T-helper 1 cell treated with Interleukin-12 subunit alpha and Interleukin-12 subunit beta and Interleukin-4 antibody, amounts not matched to agents 30 ng/mL and 1 ng/mL, for 36 hours (primary cell): ENCODE data around the gene NRL. TPM values are rescaled to one million over a fixed set of nuclear protein-coding genes. Genes with fewer than 3 reads are reported as not detected.

ENCODE experiments used
- intact Hi-C: fragments of 100-400 bp; cut with micrococcal nuclease; formaldehyde crosslinking; loops from one replicate; pipeline ENCODE4 v1.15.1; 2024
- total RNA-seq: library from RNA; stranded (reverse); gene quantifications from 2 replicates; pipeline ENCODE4 v1.2.3, GENCODE V29; 2022

The NRL gene
- total RNA-seq, 1 donor from 2014 or later, result 2.5 TPM

DNA sequence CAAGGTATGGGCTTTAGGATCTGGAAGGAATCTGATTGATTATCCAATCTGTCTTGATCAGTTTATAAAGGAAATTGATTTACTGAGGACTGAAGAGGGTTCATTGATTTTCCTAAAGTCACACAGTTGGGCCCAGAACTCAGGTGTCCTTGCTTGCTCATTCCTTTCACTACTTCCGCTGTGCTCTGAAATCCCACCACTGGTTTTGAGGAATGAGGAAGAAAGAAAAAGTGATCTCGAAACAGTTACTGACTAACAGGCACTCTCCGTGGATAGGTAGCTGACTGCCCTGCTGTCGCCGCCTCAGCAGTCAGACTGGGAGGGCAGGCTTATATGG, 15.6 kb upstream of the NRL start, which contains the start of gene FITM1:
FITM1 (plus strand) TSS at position 280 of the 337 bp plus-strand sequence. CDS start 905 bp downstream, outside the sequence.
- intact Hi-C loops, result no loop called here

DNA sequence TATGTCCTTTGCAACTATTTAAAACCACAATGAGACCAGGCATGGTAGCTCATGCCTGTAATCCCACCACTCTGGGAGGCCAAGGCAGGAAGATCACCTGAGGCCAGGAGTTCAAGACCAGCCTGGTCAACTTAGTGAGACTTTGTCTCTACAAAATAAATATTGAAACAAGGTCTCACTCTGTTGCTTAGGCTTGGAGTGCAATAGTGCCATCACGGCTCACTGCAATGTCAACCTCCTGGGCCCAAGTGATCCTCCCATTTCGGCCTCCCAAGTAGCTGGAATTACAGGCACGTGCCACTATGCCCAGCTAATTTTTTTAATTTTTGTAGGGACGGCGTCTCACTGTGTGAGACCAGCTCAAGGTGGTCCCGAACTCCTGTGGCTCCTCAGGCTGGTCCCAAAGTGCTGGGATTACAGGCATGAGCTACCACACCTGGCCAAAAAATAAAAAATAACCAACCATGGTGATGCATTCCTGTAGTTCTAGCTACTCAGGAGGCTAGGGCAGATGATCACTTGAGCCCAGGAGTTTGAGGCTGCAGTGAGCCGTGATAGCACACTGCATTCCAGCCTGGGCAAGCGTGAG, 14.8 kb upstream of the NRL start:
- intact Hi-C loops, result no loop called here

DNA sequence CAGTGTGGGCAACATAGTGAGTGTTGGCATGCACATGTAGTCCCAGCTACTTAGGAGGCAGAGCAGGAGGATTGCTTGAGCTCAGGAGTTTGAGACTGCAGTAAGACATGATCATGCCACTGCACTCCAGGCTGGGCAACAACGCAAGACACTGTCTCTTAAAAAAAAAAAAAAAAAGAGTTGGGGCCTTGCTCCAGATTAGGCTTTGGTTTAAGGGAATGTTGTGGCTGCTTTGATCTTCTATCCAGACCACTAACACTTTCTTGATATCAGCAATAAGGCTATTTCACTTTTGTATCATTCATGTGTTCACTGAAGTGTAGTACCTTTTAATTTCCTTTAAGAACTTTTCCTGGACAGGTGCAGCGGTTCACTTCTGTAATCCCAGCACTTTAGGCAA, 12.9 kb upstream of the NRL start:
- intact Hi-C loops, result no loop called here

DNA sequence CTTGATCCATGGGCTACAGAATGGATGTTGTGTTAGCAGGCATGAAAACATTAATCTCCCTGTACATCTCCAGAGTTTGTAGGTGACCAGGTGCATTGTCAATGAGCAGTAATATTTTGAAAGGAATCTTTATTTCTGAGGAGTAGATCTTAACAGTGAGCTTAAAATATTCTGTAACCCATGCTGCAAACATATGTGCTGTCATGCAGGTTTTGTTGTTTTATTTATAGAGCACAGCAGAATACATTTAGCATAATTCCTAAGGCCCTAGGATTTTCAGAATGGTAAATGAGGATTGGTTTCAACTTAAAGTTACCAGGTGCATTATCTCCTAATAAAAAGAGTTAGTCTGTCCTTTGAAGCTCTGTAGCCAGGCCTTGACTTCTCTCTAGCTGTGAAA, 12.2 kb upstream of the NRL start:
- intact Hi-C loops, result no loop called here

DNA sequence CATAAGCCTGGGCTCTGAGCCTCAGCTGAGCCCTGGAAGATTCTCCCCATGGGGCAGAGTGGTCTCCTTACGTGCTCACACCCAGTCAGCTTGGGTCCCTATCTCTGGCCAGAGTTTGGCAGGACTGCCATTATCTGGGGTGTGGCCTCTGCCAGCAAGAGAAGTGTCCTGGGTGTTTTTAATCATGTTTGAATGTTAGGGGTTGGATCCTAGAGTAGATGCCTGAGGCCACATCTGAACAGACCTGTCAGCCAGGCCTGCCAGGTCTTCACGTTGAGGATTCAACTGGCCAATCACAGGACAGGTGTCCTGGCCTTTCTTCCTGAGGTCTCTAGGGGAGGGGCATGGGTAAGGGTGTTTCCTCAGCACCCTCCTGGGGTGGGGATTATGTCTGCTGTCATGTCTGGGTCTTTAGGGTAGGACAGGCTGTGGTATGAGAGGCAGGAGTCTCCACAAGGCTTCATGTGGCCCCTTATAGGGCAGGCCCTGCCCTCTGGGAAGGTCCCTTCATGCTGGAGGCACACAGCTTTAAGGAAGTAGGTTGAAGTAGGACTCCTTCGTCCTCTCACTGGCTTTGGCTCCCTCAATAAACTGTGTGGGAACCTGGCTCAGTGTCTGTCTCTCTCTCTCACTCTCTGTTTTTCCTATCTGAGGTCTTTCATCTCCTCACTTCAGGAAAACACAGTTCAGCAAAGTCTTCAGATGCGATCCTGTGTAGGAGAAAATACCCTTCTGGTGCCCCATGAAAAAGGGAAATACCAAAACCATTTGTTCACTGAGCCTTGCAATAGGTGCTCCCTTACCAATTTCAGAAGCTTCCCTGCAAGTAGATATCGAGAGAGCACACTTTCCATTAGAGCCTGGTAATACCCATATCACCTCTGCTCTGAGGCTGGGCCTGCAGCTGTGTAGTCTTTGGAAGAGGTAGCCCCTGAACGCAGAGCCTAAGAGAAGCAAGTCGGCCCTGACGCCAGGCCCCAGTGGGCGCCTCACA, 9.0 kb upstream of the NRL start:
- intact Hi-C loops, result no loop called here

DNA sequence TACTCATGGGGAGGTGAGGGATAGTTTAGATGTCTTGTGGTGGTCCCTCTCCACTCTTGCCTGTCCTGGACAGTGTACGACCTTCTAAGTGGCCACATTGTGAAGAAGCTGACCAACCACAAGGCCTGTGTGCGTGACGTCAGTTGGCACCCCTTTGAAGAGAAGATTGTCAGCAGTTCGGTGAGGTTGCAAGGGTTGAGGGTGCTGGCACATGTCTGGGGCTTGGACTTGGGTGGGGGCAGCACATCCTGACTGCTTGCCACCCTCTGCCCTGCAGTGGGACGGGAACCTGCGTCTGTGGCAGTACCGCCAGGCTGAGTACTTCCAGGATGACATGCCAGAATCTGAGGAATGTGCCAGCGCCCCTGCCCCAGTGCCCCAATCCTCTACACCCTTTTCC, 8.1 kb upstream of the NRL start:
- intact Hi-C loops, result no loop called here

DNA sequence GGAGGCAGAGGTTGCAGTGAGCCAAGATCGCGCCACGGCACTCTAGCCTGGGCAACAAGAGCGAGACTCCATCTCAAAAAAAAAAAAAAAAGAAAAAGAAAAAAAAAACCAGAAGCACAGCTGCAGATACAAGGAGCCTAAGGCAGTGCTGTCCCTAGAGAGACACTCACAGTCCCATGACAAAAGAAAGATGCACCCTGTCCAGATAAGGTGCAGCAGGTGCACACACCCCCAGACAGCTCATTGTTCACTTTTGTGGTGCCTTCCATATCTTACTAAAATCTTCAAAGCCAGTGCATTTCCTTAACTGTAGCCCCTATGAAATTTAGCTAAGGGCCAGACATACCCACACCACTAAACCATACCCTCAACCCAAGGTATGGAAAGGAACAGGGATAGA, 7.7 kb upstream of the NRL start:
- intact Hi-C loops, result no loop called here

DNA sequence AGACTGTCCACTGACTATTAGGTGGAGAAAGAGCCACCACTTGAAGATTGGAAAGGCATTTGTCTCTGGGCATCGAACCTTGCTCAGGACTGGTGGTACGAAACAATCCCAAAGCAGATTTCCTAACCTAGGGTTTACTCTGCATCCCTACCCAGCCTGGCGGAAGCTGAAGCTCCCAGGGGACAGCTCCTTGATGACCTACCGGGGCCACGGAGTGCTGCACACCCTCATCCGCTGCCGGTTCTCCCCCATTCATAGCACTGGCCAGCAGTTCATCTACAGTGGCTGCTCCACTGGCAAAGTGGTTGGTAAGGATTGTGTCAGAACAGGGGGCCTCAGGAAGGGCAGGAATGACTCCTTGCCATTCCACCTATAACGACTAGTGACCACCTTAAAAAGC, 6.5 kb upstream of the NRL start:
- intact Hi-C loops, result no loop called here

DNA sequence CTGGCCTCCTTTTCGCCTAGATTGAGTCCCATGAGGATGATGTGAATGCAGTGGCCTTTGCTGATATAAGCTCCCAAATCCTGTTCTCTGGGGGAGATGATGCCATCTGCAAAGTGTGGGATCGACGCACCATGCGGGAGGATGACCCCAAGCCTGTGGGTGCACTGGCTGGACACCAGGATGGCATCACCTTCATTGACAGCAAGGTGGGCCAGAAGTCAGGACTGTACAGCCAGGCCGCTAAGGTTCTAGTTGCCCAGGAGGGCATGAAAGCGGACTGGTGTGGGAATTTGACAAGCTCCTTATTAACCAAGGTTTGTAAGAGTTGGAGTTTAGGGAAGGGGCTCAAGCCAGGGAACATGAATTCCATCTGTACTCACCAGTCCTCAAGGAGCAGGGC, 4.9 kb upstream of the NRL start:
- intact Hi-C loops, result loop anchor here (5.0 to 10.0 kb wide), 2 partner anchors 193 to 555 kb away; partner anchors contain the start of genes LTB4R and LTB4R2

DNA sequence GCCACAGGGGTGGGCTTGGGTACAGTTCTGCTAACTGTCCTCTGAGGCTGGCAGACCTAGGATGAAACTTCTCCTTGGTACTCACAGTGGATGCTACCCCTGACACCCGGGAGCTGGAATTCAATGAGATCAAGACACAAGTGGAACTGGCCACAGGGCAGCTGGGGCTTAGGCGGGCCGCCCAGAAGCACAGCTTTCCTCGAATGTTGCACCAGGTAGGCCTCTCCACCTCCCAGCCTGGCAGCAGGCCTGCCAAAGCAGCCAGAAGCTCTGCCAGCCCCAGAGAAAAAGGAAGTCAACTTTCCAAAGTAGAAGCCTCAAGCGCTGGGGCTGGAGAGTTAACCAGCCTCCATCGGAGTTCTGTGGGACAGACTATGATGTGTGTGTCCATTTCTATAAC, 2.4 kb upstream of the NRL start:
- intact Hi-C loops, result loop anchor here (5.0 to 10.0 kb wide), 2 partner anchors 195 to 558 kb away; partner anchors contain the start of genes LTB4R and LTB4R2

DNA sequence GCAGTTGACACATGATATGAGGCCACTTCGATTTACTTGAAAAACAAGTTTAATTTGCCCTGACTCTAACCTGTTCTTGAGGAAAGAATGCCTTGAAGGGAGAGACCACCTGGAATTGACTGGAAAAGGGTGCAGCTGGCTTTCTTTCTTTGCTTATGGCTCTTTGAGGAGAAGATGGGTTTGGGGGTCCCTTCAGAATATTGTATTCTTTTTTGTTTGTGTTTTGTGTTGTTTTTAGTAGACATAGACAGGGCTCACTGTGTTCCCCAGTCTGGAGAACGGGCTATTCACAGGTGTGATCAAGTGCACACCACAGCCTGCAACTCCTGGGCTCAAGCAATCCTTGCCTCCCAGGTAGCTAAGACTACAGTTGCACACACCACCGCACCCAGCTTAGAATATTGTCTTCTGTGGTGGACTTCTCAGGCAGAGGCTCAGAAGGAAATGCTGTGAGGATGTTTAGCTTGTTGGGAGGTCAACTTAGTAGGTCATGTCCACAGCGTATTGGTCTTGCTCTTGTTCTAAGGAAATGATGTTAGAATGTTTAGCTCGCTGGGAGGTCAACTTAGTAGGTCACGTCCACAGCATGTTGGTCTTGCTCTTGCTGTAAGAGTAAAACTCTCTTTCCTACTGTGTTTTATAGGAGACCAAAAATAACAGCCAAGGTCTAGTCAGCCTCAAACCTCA, 1.5 kb upstream of the NRL start:
- intact Hi-C loops, result loop anchor here (5.0 to 10.0 kb wide), 2 partner anchors 196 to 559 kb away; partner anchors contain the start of genes LTB4R and LTB4R2

DNA sequence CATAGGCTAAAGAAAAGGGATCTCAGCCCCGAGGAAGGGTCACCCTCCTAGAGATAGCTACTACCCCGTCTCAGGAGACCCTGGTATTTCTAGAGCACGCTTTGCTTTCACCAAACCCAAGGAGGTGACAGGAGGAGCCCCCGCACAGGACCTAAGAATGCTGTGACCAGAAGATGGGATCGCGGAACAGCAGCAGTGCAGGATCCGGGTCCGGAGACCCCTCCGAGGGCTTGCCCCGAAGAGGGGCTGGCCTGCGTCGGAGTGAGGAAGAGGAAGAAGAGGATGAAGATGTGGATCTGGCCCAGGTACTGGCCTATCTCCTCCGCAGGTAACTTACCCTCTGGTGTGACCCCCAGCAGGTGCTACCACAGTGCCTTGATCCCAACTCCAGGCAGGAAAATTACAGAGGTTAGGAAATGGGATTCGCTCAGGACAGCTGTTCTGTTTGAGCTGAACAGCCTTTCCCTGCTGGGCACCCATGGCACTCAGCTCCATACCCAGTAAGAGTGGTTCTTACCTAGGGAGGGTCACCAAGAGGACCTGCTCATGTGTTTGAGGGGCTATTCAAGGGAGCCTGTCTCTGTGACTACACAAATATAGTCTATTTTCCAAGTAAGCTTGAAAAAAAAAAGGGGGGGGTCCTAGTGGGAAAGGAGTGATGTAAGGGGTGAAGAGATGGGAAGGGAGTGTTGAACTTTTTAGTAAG, 826 bp upstream of the NRL start:
- intact Hi-C loops, result loop anchor here (1.0 to 10.0 kb wide), 6 partner anchors 46 to 814 kb away; partner anchors contain the start of genes DHRS1, IRF9, LTB4R and LTB4R2

DNA sequence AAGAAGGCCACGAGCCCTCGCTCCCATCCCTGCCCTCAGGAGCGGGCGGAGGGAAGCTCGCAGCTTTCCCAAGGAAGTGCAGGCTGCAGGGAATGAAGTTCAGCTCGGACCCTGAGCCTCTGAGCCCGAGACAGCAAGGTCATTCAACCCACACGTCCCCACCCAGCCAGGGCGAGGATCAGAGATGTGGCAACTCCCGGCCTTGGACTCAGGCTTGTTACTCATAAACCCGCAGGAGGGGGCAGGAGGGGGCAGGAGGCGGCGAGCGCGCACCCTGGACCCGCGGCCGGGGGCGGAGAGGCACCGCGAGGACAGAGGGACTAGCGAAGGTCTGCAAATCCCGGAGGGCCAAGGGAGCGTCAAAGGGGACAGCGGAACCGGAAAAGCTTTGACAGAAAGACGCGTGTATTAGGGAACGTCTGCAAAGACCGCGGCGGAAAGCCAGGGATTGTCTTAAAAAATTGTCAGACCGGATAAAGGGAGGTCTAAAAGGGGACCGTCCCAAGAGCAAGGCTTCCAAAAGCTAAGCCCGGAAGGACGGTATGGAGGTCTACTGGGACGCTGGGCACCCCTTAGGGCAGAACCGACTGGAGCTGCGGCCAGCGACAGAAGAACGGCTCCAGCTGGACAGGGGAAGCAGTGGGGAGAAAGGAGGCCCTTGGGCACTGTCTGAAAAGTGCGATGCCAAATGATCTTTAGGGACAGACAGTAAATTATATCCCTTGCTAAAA, 783 bp downstream of the NRL start:
- intact Hi-C loops, result loop anchor here (1.0 to 10.0 kb wide), 19 partner anchors 20 to 1185 kb away; partner anchors contain the start of genes ACIN1, C14orf119, CARMIL3 and CHMP4A

DNA sequence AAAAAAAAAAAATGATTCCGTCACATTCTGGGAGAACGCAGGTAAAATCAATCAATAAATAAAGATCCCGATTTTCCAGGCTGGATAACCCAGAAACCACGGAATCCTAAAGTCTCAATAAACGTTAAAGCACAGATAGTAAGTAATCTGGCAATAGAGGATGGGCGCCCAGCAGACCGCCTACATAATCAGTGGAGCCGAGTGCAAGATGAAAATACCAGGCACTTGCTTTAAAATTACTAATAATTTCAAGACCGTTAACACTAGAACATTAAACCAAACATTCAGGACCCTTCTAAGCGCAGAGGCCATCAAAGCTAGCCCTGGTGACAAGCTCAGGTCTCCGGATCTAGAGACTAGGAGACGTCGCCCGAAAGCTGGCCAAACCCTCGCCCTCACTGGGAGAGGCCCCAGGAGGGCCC, 1.4 kb downstream of the NRL start:
- intact Hi-C loops, result loop anchor here (10.0 kb wide), 1 partner anchor 561 kb away; no protein-coding TSS in a partner anchor

DNA sequence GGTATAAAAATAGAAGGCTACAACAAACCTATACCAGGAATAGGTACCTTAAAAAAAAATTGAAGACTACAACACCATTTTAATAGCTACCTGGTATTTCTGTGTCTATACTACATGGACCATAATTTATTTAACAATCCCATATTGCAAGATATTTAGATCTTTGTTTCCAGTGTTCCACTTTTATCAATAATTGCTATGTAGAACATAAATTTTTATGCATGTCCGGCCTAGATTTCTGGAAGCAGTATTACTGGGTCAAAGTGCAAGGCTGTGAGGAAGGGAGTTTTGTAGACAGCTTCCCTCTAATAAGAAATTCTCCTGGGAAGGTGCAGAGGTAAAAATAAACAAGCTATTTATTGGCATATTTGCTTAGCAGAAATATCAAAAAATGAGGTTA, 4.2 kb downstream of the NRL start:
- intact Hi-C loops, result loop anchor here (10.0 kb wide), 1 partner anchor 564 kb away; no protein-coding TSS in a partner anchor

DNA sequence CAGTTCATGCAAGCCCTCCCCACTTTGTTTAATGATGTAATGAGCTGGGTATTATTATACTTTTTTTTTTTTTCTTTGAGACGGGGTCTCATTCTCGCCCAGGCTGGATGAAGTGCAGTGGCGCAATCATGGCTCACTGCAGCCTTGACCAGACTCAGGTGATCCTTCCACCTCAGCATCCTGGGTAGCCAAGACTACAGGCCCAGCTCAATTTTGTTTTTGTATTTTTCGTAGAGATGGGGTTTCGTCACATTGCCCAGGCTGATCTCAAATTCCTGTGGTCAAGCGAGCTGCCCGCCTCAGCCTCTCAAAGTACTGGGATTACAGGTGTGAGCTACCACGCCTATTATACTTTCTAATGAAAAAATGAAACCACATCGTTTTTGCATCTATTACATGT, 4.7 kb downstream of the NRL start:
- intact Hi-C loops, result loop anchor here (10.0 kb wide), 1 partner anchor 565 kb away; no protein-coding TSS in a partner anchor

DNA sequence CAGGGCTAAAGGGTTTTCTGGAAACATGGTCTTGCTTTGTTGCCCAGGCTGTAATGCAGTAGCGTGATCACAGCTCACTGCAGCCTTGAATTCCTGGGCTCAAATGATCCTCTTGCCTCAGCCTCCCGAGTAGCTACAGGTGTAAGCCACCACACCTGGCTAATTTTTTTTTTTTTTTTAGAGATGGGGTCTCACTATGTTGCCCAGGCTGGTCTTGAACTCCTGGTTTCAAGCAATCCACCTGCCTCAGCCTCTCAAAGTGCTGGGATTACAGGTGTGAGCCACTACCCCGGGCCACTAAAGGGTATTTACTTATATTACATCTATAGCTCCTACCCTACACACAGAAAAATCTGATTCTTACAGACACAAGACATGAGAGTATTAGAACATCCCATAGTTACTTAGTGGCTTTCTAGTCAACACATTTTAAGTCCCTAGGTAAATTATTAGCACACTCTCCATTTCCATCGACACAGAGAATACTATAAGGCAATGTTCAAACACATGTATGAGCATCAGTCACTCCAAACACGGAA, 6.3 kb downstream of the NRL start:
- intact Hi-C loops, result loop anchor here (1.0 to 5.0 kb wide), 8 partner anchors 14 to 442 kb away; partner anchors contain the start of gene PCK2

DNA sequence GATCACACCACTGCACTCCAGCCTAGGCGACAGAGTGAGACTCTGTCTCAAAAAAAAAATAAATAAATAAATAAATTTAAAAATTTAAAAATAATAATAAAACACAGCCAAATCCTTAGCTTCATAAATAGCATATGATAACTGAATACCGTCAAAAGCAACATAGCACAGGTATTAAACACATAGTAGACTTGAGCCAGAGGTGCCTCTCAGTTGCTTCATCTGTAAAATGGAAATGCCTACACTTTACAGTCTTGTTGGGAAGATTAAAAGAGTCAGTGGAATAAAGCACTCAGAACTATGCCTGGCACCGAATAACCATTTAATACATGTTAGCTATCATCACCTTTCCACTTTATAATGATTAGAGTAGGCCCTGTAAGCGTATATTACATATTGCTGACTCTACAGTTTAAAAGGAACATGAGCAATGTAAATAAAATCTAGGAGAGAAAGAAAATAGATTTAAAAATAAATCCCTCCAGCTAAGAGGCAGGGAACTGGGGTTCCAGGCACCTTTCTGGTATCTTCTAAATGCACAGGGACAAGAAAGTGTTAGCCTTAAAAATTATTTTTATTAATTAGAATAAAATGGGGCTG, 8.0 kb downstream of the NRL start:
- intact Hi-C loops, result loop anchor here (5.0 kb wide), 1 partner anchor 379 kb away; no protein-coding TSS in a partner anchor

DNA sequence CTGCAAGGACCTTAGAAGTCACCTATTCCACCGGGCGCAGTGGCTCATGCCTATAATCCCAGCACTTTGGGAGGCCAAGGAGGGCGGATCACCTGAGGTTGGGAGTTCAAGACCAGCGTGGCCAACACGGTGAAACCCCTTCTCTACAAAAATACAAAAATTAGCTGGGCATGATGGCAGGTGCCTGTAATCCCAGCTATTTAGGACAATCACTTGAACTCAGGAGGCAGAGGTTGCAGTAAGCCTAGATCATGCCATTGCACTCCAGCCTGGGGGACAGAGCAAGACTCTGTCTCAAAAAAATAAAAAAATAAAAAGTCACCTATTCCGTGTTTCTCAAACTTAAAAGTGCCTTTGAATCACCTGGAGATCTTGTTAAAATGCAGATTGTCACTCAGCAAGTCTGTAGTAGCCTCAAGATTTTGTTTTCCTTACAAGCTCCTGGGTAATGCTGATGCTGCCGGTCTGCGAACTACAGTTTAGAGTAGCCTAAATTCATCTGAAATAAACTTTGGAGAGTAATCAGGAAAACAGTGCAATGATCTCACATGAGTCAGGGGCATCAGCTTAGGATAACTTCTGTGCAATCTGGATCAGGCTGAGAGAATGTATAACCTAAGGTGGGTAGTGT, 9.0 kb downstream of the NRL start:
- intact Hi-C loops, result loop anchor here (5.0 kb wide), 1 partner anchor 378 kb away; no protein-coding TSS in a partner anchor
